COLO668 (cell line): ENCODE data around the gene ITPKB.
A peak's percentile ranks its signal among the peaks of the same experiment; 100 is the strongest.

ENCODE experiments used
- DNase-seq: peaks from one replicate; lab custom pipeline; 2025; ENCODE audit not compliant: unreplicated experiment; lab: John Stamatoyannopoulos, UW

Gene ITPKB

GRCh38 chr1:226654046-226654667 is 84.9 kb downstream of the ITPKB start:
- no peak for DNase-seq

- DNase-seq, result no peak
These were observed 85.7 kb downstream of the ITPKB start for GRCh38 chr1:226653311-226653921.

GRCh38 chr1:226652613-226653012 is 86.5 kb downstream of the ITPKB start:
- DNase-seq, result no peak

DNA sequence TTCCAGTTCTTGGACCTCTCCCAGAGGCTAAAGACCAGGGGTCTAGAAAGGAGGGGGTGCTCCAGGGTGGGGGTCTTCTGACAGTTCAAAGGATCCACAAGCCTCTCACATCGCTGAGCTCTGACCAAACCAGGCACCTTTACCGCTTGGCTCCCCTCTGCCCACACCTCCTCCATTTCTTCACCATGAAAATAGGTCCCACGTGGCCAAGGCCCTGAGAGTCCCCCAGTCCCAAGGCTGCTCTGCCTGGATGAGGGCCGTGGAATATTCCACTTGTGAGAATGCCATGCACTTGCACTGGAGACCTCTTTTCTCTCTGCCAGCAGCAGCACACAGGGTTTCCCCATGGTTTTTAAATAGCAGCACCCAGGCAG is 87.4 kb downstream of the ITPKB start:
- no peak for DNase-seq

GRCh38 chr1:226651041-226651731 is 87.9 kb downstream of the ITPKB start:
- no peak for DNase-seq

DNA sequence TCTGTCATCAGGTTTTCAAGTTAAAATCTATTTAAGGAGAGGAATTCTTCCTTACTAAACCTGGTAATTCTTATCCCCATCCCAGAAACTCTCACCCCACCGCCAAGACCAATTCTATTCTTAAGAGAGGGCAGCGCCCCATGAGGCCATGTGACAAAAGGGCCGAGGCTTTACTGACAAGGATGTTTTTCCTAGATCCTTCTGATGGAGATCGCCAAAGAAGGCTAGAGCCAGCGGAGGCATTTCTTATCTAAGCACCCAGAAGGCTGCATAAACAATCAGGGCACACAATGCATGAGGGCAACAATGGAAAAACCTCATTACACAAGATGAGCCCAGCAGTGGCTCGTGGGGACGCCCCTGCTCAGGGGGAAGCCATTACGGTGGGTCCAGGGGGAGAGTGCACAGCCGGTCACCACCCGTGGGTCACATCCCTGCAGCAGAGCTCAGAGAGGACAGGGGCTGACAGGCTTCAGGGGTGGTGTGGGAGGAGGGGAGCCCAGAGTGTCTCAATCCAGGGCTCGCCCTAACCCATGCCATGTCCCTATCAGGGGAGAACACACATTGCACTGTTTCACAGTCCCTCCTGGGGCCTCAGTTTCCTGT is 88.7 kb downstream of the ITPKB start:
- no peak for DNase-seq

GRCh38 chr1:226649780-226650179 is 89.3 kb downstream of the ITPKB start:
- peak; percentile 21 for DNase-seq

GRCh38 chr1:226649244-226649643 is 89.8 kb downstream of the ITPKB start:
- DNase-seq, result no peak

GRCh38 chr1:226648421-226648820 is 90.7 kb downstream of the ITPKB start:
- DNase-seq, result no peak

GRCh38 chr1:226647719-226648118 is 91.4 kb downstream of the ITPKB start:
- DNase-seq, result no peak

DNA sequence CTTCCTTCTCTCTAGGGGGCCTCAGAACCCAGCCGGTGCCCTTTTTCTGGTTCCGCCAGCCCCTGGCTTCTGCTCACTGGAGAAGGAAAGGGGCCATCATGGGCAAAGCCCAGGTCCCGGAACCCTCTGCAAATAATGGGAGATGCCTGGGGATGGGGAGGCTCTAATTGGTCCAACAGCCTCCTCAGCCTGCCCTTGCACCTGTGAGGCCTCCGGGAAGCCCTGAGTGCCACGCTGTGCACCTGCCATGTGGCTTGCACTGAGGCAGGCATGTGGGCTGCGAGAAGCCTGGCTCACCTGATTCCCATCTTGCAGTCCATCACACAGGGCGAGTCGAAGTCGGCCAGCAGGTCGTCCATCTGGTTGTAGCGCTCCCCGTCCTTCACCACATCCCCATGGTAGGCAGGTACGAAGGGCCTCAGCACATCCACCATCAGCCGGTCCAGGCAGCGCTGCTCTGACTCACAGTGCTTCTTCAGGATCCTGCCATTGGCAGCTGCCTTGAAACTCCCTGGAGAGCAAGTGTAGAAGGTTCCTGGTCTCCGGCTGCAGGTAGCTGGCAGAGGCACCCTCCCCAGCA is 92.1 kb downstream of the ITPKB start:
- DNase-seq, result no peak

GRCh38 chr1:226646026-226646869 is 92.8 kb downstream of the ITPKB start:
- DNase-seq, result no peak

- DNase-seq, result no peak
These were observed 93.7 kb downstream of the ITPKB start for GRCh38 chr1:226645279-226645976.

- DNase-seq, result no peak
These were observed 94.4 kb downstream of the ITPKB start for GRCh38 chr1:226644541-226645176.

- DNase-seq, result no peak
These were observed 95.2 kb downstream of the ITPKB start for GRCh38 chr1:226643611-226644540.

GRCh38 chr1:226643177-226643576 is 95.9 kb downstream of the ITPKB start:
- DNase-seq, result peak; percentile 53

- no peak for DNase-seq
These were observed 96.7 kb downstream of the ITPKB start for GRCh38 chr1:226642421-226642820.

GRCh38 chr1:226641671-226642231 is 97.3 kb downstream of the ITPKB start:
- DNase-seq, result no peak
